Effector memory CD4-positive, alpha-beta T cell (primary cell): ENCODE measurements around the gene DUSP2.

Experiments
- DNase-seq, 3 donors: peaks; one replicate each; pipeline ENCODE4 v3.0.0-alpha.2; 2020
- H3K27ac ChIP-seq: 2 replicates; pipeline ENCODE4 v1.7.0; 2013; ENCODE audit warnings: mild to moderate bottlenecking, low read length, moderate library complexity; ENCODE audit not compliant: insufficient read depth, poor library complexity, severe bottlenecking
- H3K27me3 ChIP-seq: replicated peaks from 2 replicates; pipeline ENCODE4 v1.7.0; 2013; ENCODE audit warnings: mild to moderate bottlenecking, low read length; ENCODE audit not compliant: insufficient read depth, control insufficient read depth, poor library complexity, severe bottlenecking
- H3K36me3 ChIP-seq: 2 replicates; pipeline ENCODE4 v1.7.0; 2013; ENCODE audit warnings: mild to moderate bottlenecking, low read length, moderate library complexity; ENCODE audit not compliant: control insufficient read depth, insufficient read depth
- H3K4me1 ChIP-seq: 2 replicates; pipeline ENCODE4 v1.7.0; 2013; ENCODE audit warnings: low read length, mild to moderate bottlenecking; ENCODE audit not compliant: control insufficient read depth, insufficient read depth, poor library complexity, severe bottlenecking
- H3K4me3 ChIP-seq: 2 replicates; pipeline ENCODE4 v1.7.0; 2013; ENCODE audit warnings: low read length, low read depth, mild to moderate bottlenecking; ENCODE audit not compliant: insufficient read depth, poor library complexity, severe bottlenecking
- H3K9me3 ChIP-seq: 2 replicates; pipeline ENCODE4 v1.7.0; 2013; ENCODE audit warnings: mild to moderate bottlenecking, low read length, moderate library complexity; ENCODE audit not compliant: control insufficient read depth

Gene DUSP2

DNA sequence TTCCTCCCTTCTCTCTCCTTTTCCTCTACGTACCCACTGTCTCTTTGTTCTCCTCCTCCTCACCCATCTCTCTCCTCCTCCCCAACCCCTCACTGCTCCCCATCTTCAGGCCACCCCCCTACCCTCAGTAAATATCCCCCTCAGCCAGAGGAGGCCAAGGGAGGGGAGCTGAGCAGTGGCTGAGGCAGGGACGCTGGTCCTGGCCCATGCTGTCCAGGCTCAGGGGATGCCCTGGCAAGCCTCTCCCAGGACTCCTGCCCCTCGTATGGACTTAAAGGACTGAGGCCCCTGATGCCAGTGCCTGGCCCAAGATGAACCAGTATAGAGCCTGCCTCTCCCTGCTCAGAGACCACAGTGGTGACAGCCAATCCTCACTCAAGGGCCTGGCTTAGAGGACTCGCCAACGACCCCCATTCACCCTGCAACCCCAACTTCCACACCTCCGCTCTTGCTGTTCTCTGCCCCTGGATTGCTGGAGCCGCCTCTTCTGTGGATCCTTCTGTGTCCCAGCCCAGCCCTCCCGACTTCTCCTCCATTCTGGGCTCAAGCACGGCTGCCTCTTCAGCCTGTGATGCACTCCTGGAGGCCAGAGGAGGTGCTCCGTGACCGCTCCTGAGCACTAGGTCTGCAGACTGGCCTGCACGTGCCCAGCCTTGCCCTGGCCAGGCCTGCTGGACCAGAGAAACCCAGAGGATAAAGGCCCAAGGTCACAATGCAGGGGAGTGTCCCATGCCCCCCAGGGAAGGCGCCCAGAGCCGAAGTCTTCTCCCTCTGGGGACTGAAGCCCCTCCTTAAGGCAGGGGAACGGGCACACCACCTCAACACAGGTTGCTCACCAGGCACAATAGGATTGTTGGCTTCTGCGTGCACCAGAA, 9.5 kb upstream of the DUSP2 start:
- Histone ChIP-seq H3K4me3 (no peak overlapping the region), H3K27me3 (no peaks in the 10 kb centered on the region), H3K9me3 (no peaks in the 10 kb centered on the region), H3K27ac (no peak overlapping the region), H3K36me3 (no peaks in the 10 kb centered on the region), H3K4me1 (peaks cover 34% of the 10 kb centered on the region)
- DNase-seq = no peak

DNA sequence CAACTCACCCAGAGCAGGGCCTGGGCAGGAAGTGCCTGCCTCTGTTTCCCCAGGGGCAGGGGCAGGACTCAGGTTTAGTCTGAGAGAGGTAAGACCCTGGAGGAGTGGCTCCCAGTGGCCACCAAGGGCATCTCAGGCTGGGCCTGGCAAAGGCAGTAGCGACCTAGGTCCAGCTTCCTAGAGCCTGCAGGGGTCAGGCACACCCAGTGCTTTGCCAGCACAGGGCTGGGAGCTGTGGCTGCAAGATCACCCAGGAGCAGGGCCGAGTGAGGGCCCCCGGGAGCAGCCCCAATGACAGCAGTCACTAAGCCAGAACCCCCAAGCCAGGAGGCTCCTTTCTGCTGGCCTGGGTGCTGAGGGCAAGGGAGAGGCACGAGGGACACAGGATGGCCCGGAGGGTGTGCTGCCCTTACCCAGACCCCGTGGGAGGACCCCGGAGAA, 8.8 kb upstream of the DUSP2 start:
- no peak for DNase-seq
- H3K4me1 ChIP-seq = peaks cover 31% of the 10 kb centered on the region

DNA sequence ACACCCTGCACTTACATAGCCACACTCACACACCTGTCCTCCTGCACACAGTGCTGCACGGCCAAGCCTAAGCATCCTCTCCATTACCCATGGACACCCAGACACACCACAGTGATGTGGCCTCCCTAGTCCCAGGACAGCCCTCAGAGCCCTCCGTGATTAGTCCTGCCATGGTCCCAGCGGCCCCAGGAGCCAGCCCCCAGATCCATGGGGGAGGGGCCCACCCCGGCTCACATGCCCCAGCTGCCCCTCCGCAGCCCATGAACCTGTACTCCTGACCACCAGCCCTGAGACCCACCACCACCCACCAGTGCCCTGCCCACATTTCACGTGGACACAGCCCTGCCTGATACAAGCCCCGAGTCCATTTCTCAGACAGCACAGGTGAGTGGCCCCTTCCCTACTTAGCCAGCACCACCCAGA, 8.1 kb upstream of the DUSP2 start:
- H3K36me3 ChIP-seq = no peaks in the 10 kb centered on the region
- H3K27me3 ChIP-seq = no peaks in the 10 kb centered on the region
- H3K4me3 ChIP-seq = no peak overlapping the region
- peaks cover 30% of the 10 kb centered on the region for H3K4me1 ChIP-seq
- DNase-seq = no peak
- H3K27ac ChIP-seq = no peak overlapping the region
- H3K9me3 ChIP-seq = no peaks in the 10 kb centered on the region

More for the DNA sequence above, 8.8 kb upstream of the DUSP2 start:
- Histone ChIP-seq H3K9me3 (no peaks in the 10 kb centered on the region), H3K27ac (no peak overlapping the region), H3K27me3 (no peaks in the 10 kb centered on the region), H3K36me3 (no peaks in the 10 kb centered on the region), H3K4me3 (no peak overlapping the region)

DNA sequence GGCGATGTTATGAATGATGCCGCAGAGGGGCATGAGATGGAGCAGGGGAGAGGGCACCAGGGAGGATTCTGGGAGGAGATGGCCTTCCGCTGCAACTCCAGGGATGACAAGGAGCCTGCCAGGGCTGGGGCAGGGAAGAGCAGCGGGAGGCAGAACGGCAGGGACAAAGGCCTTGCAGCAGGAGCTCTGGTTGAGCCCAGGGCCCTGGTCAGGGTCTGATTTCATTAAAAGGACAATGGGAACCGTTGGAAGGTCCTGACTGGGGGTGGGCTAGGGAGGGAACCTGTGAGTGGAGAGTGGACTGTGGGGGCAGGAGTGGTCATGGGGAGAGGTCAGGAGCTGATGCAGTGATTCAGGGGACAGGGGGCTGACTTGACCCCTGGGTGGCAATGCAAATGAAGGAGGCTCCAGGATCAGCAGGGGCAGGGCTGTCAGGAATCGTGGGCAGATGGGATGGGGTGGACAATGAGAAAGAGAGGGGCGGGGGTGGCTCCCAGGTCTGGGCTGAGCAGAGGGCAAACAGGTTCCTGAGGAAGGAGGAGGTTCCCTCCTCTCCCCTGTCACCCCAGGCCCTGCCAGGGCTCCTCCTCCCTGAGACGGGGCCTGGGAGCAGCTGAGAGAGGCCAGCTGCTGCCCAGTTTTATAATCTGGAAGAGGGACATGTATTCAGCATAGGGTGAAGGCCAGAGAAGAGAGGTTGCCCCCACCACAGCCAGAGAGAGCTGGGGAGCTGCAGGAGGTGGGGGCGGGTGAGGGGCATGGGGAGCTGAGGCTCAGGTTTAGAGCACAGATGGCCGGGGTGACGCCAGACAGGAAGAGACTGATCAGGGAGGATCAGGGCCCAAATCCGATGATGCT, 7.3 kb upstream of the DUSP2 start:
- Histone ChIP-seq H3K4me1 (peaks cover 30% of the 10 kb centered on the region), H3K27me3 (no peaks in the 10 kb centered on the region), H3K4me3 (no peak overlapping the region), H3K27ac (no peak overlapping the region), H3K9me3 (no peaks in the 10 kb centered on the region), H3K36me3 (no peaks in the 10 kb centered on the region)
- no peak for DNase-seq

DNA sequence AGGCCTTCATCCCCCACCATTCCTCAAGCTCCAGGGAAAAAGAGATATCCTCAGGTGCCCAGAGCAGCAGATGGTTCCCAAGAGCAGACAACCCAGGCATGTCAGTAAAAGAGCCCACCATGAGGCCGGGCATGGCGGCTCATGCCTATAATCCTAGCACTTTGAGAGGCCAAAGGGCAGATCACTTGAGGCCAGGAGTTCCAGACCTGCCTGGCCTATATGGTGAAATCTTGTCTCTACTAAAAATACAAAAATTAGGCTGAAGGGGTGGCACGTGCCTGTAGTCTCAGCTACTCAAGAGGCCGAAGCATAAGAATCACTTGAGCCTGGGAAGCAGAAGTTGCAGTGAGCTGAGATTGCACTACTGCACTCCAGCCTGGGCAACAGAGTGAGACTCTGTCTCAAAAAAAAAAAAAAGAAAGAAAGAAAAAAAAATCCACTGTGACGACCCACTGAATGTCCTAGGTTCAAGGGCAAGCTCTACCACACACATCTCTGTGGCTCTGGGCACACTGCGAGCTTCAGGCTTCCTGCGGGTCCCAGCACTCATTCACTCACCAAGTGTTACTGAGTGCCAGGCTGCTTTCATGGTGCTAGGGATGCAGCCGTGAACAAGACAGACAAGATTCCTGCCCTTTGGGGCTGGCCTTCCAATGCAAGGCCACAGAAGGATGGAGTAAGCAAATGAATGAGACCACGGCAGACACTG, 6.5 kb upstream of the DUSP2 start:
- Histone ChIP-seq H3K27me3 (no peaks in the 10 kb centered on the region), H3K4me1 (peaks cover 33% of the 10 kb centered on the region), H3K9me3 (no peaks in the 10 kb centered on the region), H3K4me3 (no peak overlapping the region), H3K27ac (no peak overlapping the region), H3K36me3 (no peaks in the 10 kb centered on the region)
- no peak for DNase-seq

DNA sequence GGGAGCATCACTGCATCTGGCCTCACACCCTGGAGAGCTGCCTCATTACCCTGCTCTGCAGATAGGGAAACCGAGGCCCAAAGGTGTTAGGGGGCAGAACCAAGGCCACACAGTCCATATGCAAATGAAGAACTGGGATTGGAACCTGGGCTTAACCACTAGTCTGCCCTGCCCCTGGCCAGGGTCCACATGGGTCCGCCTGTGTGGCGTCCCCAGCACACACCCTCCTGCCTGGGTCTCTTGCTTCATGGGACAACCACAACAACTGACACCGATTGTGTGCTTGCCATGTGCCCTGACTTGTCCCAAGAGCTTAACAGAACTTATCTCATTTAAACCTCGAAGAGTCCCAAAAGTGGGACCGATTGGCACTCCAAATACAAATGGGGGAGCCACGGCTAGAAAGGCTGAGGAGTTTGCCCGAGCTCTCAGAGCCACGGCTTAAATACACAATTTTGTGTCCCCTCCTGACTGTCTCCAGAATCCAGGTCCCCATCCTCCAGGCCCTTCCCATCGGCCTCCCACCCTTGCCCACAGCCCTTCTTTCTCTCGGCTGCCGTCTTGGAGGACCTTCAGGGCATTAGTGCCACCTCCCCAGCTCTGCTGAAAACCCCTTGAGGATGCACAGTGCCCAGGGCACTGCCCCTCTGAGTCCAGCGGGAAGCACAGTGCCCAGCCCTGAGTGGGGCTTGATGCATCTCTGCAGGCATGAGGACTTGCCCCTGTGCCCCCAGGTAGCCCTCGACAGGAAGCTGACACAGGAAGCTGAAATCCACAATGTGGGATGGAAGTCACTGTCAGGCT, 5.8 kb upstream of the DUSP2 start:
- Histone ChIP-seq H3K4me1 (peaks cover 39% of the 10 kb centered on the region), H3K27me3 (no peaks in the 10 kb centered on the region), H3K27ac (no peak overlapping the region), H3K9me3 (no peaks in the 10 kb centered on the region), H3K36me3 (no peaks in the 10 kb centered on the region), H3K4me3 (no peak overlapping the region)
- no peak for DNase-seq

DNA sequence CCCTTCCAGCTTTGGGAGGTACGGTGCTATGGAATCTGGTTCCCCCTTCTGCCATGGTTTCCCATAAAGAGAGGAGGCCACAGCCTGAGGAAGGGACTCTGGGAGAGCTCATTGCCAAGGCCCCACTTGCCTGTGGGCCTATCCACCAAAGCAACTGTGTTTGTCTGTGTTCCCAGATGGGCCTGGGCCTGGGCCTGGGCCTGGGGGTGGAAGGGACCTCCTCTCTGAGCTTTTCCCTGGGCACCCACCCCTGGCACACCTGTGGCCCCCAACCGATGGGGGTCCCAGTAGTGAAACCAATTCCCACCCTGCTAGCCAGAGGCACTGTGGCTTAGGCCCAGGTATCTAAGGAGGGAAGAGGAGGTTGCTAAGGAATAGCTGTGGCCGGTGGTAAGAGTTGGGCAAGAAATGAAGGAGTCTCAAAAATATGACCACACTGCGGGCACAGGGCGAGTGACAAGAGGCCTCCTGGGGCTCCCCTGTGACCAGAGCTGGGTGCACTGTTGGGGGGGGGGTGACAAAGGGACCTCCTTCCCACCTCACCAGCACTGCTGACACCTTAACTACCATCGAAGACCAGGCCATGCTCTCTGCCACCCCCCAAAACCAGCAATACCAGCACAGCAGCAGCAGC, 4.9 kb upstream of the DUSP2 start:
- no peak for DNase-seq
- no peaks in the 10 kb centered on the region for H3K27me3 ChIP-seq
- no peaks in the 10 kb centered on the region for H3K9me3 ChIP-seq
- H3K36me3 ChIP-seq = no peaks in the 10 kb centered on the region
- no peak overlapping the region for H3K27ac ChIP-seq
- H3K4me1 ChIP-seq = peaks cover 45% of the 10 kb centered on the region
- H3K4me3 ChIP-seq = no peak overlapping the region

DNA sequence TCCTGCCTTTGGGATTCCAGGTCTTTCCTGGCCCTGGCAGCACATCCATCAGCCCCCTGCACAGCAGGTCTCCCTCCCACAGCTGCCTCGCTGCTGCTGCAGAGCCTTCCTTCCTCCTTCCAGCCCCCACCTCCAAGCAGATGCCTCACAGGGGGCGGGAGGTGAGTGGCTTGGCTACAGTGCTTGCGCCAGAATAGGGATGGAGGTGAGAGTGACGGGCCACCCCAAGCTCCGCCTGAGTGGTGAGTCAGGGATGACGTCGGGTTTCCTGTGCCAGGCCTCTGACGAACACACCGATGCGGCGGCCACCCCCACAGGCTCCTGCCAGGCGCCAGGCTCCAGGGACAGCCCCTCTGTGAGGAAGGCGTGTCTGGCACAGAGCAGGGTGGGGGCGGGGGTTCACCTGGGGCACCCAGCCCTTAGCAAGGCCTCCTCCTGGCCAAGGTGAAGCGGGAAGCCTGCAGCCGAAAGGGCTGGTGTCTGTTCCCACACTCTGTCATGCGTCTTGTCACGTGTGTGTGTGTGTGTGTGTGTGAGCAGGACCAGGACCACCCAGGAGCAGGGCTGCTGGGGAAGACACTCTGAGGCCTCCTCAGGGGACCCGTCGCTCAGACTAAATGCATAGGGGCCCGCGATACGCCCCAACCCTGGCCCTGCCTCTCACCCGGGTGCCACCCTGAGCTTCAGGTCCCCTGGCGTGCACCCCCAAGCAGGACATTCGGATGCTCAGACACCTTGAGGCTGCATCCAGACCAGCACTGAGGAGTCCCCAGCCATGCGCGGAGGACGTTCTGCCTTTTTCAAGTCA, 3.4 kb upstream of the DUSP2 start:
- peaks cover 52% of the 10 kb centered on the region for H3K4me1 ChIP-seq
- peak overlapping the region; percentile 100 for H3K27ac ChIP-seq
- no peaks in the 10 kb centered on the region for H3K27me3 ChIP-seq
- peak overlapping the region; percentile 22 for H3K4me3 ChIP-seq
- peaks cover 5% of the 10 kb centered on the region for H3K36me3 ChIP-seq
- H3K9me3 ChIP-seq = no peaks in the 10 kb centered on the region
- DNase-seq = peak; percentile 96 to 98 (median 97)
